Left lobe of liver (tissue), 2 donors: ENCODE data around the gene WDFY4. TPM values are rescaled to one million over a fixed set of nuclear protein-coding genes. Genes with fewer than 3 reads are reported as not detected.

Source experiments
- ATAC-seq: fragments of 200-7000 bp; cut with Tn5 transposase; one replicate; pipeline ENCODE4 v1.9.1; 2020; ENCODE audit warnings: mild to moderate bottlenecking, moderate library complexity
- DNase-seq: peaks from one replicate; pipeline ENCODE4 v3.0.0-alpha.2; 2020; ENCODE audit warnings: low spot score
- total RNA-seq: library from RNA; stranded (reverse); gene quantifications from one replicate; pipeline ENCODE4 v1.2.1, GENCODE V29; 2021
- donor health status: DM: no; HTN: no; CAD: no; lungs with moderate emphysema.
- donor health status: DM: no; HTN: yes; CAD: no.

The WDFY4 gene
- total RNA-seq, 1 donor from 2014 or later = 1.3 TPM

- DNase-seq (no peak), ATAC-seq (no peak)
Observed at GRCh38 chr10:48934672-48935501, 250.2 kb downstream of the WDFY4 start.

- no peak for DNase-seq
- ATAC-seq = no peak
Observed at GRCh38 chr10:48935577-48935976, 250.9 kb downstream of the WDFY4 start.

GRCh38 chr10:48937796-48938195 lies 253.1 kb downstream of the WDFY4 start:
- DNase-seq = no peak
- no peak for ATAC-seq

GRCh38 chr10:48938281-48938680 lies 253.6 kb downstream of the WDFY4 start:
- ATAC-seq (no peak), DNase-seq (no peak)

- ATAC-seq = no peak
- DNase-seq = no peak
Observed at GRCh38 chr10:48938990-48939536, 254.4 kb downstream of the WDFY4 start.

GRCh38 chr10:48939790-48940325 lies 255.2 kb downstream of the WDFY4 start, which contains the start of gene LRRC18:
Gene LRRC18, minus strand, starts transcription at chr10:48939840. Its CDS starts 25,685 bp downstream, at chr10:48914155.
- ATAC-seq = no peak

GRCh38 chr10:48940372-48940771 lies 255.7 kb downstream of the WDFY4 start:
- DNase-seq (no peak), ATAC-seq (no peak)

More at GRCh38 chr10:48939790-48940325, 255.2 kb downstream of the WDFY4 start, which contains the start of gene LRRC18:
- no peak for DNase-seq

GRCh38 chr10:48940958-48941357 lies 256.3 kb downstream of the WDFY4 start:
- DNase-seq (no peak), ATAC-seq (no peak)

- DNase-seq = no peak
- no peak for ATAC-seq
Observed at GRCh38 chr10:48941427-48942075, 256.9 kb downstream of the WDFY4 start.

GRCh38 chr10:48943096-48943495 lies 258.4 kb downstream of the WDFY4 start:
- ATAC-seq (no peak), DNase-seq (no peak)

- DNase-seq = no peak
- ATAC-seq = no peak
Observed at GRCh38 chr10:48944171-48944570, 259.5 kb downstream of the WDFY4 start.

- DNase-seq = peak; percentile 4
- no peak for ATAC-seq
Observed at GRCh38 chr10:48945441-48946130, 260.9 kb downstream of the WDFY4 start.

GRCh38 chr10:48946332-48946731 lies 261.7 kb downstream of the WDFY4 start:
- DNase-seq (no peak), ATAC-seq (no peak)

- no peak for DNase-seq
- no peak for ATAC-seq
Observed at GRCh38 chr10:48946891-48947500, 262.3 kb downstream of the WDFY4 start.

- ATAC-seq = no peak
- DNase-seq = no peak
Observed at GRCh38 chr10:48947690-48948469, 263.2 kb downstream of the WDFY4 start.

- DNase-seq = no peak
Observed at GRCh38 chr10:48948470-48949037, 263.9 kb downstream of the WDFY4 start.

GRCh38 chr10:48951707-48952106 lies 267.0 kb downstream of the WDFY4 start:
- ATAC-seq (no peak), DNase-seq (no peak)

More at GRCh38 chr10:48948470-48949037, 263.9 kb downstream of the WDFY4 start:
- no peak for ATAC-seq

- DNase-seq (no peak), ATAC-seq (no peak)
Observed at GRCh38 chr10:48957361-48958151, 272.9 kb downstream of the WDFY4 start.
